Measurements from ENCODE around the gene ZSWIM8. TPM values are rescaled to one million over a fixed set of nuclear protein-coding genes. Genes with fewer than 3 reads are reported as not detected.

ZSWIM8 gene
- total and polyA plus RNA-seq, 2 donors (not counting 1 experiment from before 2014, with no cell fraction given): 110 to 147 TPM

- H3K4me3 ChIP-seq (ENCODE audit: control extremely low read depth in 1 of 5, extremely low read depth in 1 of 5, insufficient read depth in 1 of 5, low read depth in 2 of 5, low read length in 4 of 5): no peak overlapping the region
- TF ChIP-seq EZH2 (IDR thresholded peaks at IDR 0.05; ENCODE audit: borderline replicate concordance, insufficient read depth, low read depth, low read length, poor library complexity, severe bottlenecking) (no peak), CTCF (IDR thresholded peaks at IDR 0.05) (no peak)
- no peak overlapping the region for H3K4me2 ChIP-seq (replicated peaks; ENCODE audit: low read depth, low read length, poor library complexity, severe bottlenecking)
- DNase-seq (no peak), ATAC-seq (ENCODE audit: low read depth) (no peak)
- H3K4me3 Mint-ChIP-seq: no peak overlapping the region
- H4K20me1 ChIP-seq (ENCODE audit: control insufficient read depth, insufficient read depth, low read length, poor library complexity, severe bottlenecking): peaks cover 6% of the 10 kb centered on the region
- H3K79me2 ChIP-seq (ENCODE audit: control insufficient read depth, insufficient read depth, low read length): peaks cover under 1% of the 10 kb centered on the region
- 100% methylated on average over 5 of the region's 6 CpGs for WGBS (ENCODE audit: insufficient coverage)
- no peaks in the 10 kb centered on the region for H3K27me3 ChIP-seq (replicated peaks in 1 of 4; ENCODE audit: control extremely low read depth in 1 of 4, control insufficient read depth in 3 of 4, insufficient read depth in 4 of 4, low read length in 3 of 4)
- H3K9me3 Mint-ChIP-seq (ENCODE audit: insufficient read depth): no peaks in the 10 kb centered on the region
- POLR2A ChIA-PET: interaction anchor here (0.9 kb wide), 1 partner anchor 17 kb away, joined by 3 read pairs; no protein-coding TSS in a partner anchor
- no peak overlapping the region for H3K27ac Mint-ChIP-seq
- no peak overlapping the region for H3K27ac ChIP-seq (ENCODE audit: low read length in 2 of 2)
- no peaks in the 10 kb centered on the region for H3K4me1 Mint-ChIP-seq
- no peak overlapping the region for H2AFZ ChIP-seq (ENCODE audit: insufficient read depth, low read depth, low read length, poor library complexity, severe bottlenecking)
- no peak overlapping the region for H3K9ac ChIP-seq (ENCODE audit: low read length)
- intact Hi-C loops (cut with micrococcal nuclease): no loop called here
- H3K9me3 ChIP-seq (ENCODE audit: control extremely low read depth in 1 of 3, control insufficient read depth in 2 of 3, insufficient read depth in 1 of 3, low read length in 2 of 3): no peaks in the 10 kb centered on the region
- H3K4me1 ChIP-seq (ENCODE audit: control insufficient read depth in 2 of 2, insufficient read depth in 2 of 2, low read length in 2 of 2): no peaks in the 10 kb centered on the region
- peaks cover under 1 to 67% of the 10 kb centered on the region in 2 experiments for H3K36me3 ChIP-seq (replicated peaks in 1 of 2; ENCODE audit: control extremely low read depth in 1 of 2, control insufficient read depth in 1 of 2, extremely low read depth in 1 of 2, insufficient read depth in 2 of 2, low read length in 1 of 2)
- H3K27me3 Mint-ChIP-seq: no peaks in the 10 kb centered on the region
- CTCF ChIA-PET: no interaction called here
These were observed 12.7 kb downstream of the ZSWIM8 start for GRCh38 chr10:73798087-73798486.

- H3K4me2 ChIP-seq (replicated peaks; ENCODE audit: low read depth, low read length, poor library complexity, severe bottlenecking): no peak overlapping the region
- H4K20me1 ChIP-seq (ENCODE audit: control insufficient read depth, insufficient read depth, low read length, poor library complexity, severe bottlenecking): peaks cover 14% of the 10 kb centered on the region
- WGBS (ENCODE audit: insufficient coverage): 89% methylated on average over 8 of the region's 10 CpGs
- no peaks in the 10 kb centered on the region for H3K9me3 ChIP-seq (ENCODE audit: control extremely low read depth in 1 of 3, control insufficient read depth in 2 of 3, insufficient read depth in 1 of 3, low read length in 2 of 3)
- POLR2A ChIA-PET: interaction anchor here (0.6 kb wide), 1 partner anchor 12 kb away, joined by 3 read pairs; no protein-coding TSS in a partner anchor
- DNase-seq: no peak
- ATAC-seq (ENCODE audit: low read depth): no peak
- Mint-ChIP-seq H3K27me3 (no peaks in the 10 kb centered on the region), H3K4me3 (no peak overlapping the region), H3K9me3 (ENCODE audit: insufficient read depth) (no peaks in the 10 kb centered on the region), H3K4me1 (peaks cover 6% of the 10 kb centered on the region), H3K27ac (no peak overlapping the region)
- H3K79me2 ChIP-seq (ENCODE audit: control insufficient read depth, insufficient read depth, low read length): peaks cover 4% of the 10 kb centered on the region
- TF ChIP-seq CTCF (IDR thresholded peaks at IDR 0.05): no peak
- no peak for TF ChIP-seq EZH2 (IDR thresholded peaks at IDR 0.05; ENCODE audit: borderline replicate concordance, insufficient read depth, low read depth, low read length, poor library complexity, severe bottlenecking)
- H3K9ac ChIP-seq (ENCODE audit: low read length): no peak overlapping the region
- intact Hi-C loops (cut with micrococcal nuclease): no loop called here
- CTCF ChIA-PET: no interaction called here
- no peak overlapping the region for H3K4me3 ChIP-seq (ENCODE audit: control extremely low read depth in 1 of 5, extremely low read depth in 1 of 5, insufficient read depth in 1 of 5, low read depth in 2 of 5, low read length in 4 of 5)
- no peak overlapping the region for H3K27ac ChIP-seq (ENCODE audit: low read length in 2 of 2)
- peaks cover 2 to 67% of the 10 kb centered on the region in 2 experiments for H3K36me3 ChIP-seq (replicated peaks in 1 of 2; ENCODE audit: control extremely low read depth in 1 of 2, control insufficient read depth in 1 of 2, extremely low read depth in 1 of 2, insufficient read depth in 2 of 2, low read length in 1 of 2)
- no peaks in the 10 kb centered on the region for H3K27me3 ChIP-seq (replicated peaks in 1 of 4; ENCODE audit: control extremely low read depth in 1 of 4, control insufficient read depth in 3 of 4, insufficient read depth in 4 of 4, low read length in 3 of 4)
- no peak overlapping the region for H2AFZ ChIP-seq (ENCODE audit: insufficient read depth, low read depth, low read length, poor library complexity, severe bottlenecking)
- peaks cover 5% of the 10 kb centered on the region in 2 donors for H3K4me1 ChIP-seq (ENCODE audit: control insufficient read depth in 2 of 2, insufficient read depth in 2 of 2, low read length in 2 of 2)
These were observed 13.6 kb downstream of the ZSWIM8 start for GRCh38 chr10:73798927-73799560.

Data from B cell (primary cell).